DOHH2 (cell line): ENCODE measurements around the gene PSME4.
A peak's percentile ranks its signal among the peaks of the same experiment; 100 is the strongest.

ENCODE experiments used
- H3F3A ChIP-seq: fragments of 200-600 bp; sonication (generic), shearing (Covaris generic); 2 replicates; pipeline ENCODE4 v1.6.0; 2016; ENCODE audit warnings: antibody characterized with exemption, mild to moderate bottlenecking; ENCODE audit not compliant: control insufficient read depth, insufficient read depth
- H3K27ac ChIP-seq: fragments of 200-600 bp; sonication (generic); 2 replicates; pipeline ENCODE4 v1.5.1; 2014; ENCODE audit warnings: low read depth, mild to moderate bottlenecking, low read length, moderate library complexity
- H3K27me3 ChIP-seq: fragments of 200-600 bp; sonication (generic); 2 replicates; pipeline ENCODE4 v1.6.1; 2014; ENCODE audit warnings: mild to moderate bottlenecking, low read length, mixed read lengths; ENCODE audit not compliant: control insufficient read depth
- H3K36me3 ChIP-seq: fragments of 200-600 bp; sonication (generic); 2 replicates; pipeline ENCODE4 v1.6.1; 2014; ENCODE audit warnings: mild to moderate bottlenecking, low read length, moderate library complexity, mixed read lengths; ENCODE audit not compliant: control insufficient read depth
- H3K4me1 ChIP-seq: fragments of 200-600 bp; sonication (generic); 2 replicates; pipeline ENCODE4 v1.6.1; 2014; ENCODE audit warnings: mild to moderate bottlenecking, low read length, mixed read lengths; ENCODE audit not compliant: control insufficient read depth
- H3K4me2 ChIP-seq: fragments of 200-600 bp; sonication (generic); 2 replicates; pipeline ENCODE4 v1.6.0; 2014; ENCODE audit warnings: mild to moderate bottlenecking, low read length, moderate library complexity
- H3K4me3 ChIP-seq: fragments of 200-600 bp; sonication (generic); 2 replicates; pipeline ENCODE4 v1.5.1; 2014; ENCODE audit warnings: mild to moderate bottlenecking, low read length, mixed read lengths
- H3K79me2 ChIP-seq: fragments of 200-600 bp; sonication (generic); 2 replicates; pipeline ENCODE4 v1.6.1; 2014; ENCODE audit warnings: mild to moderate bottlenecking, low read length, mixed read lengths; ENCODE audit not compliant: control insufficient read depth
- H3K9me2 ChIP-seq: fragments of 200-600 bp; sonication (generic); replicated peaks from 2 replicates; pipeline ENCODE4 v1.6.1; 2014; ENCODE audit warnings: mild to moderate bottlenecking, low read length, mixed read lengths; ENCODE audit not compliant: control insufficient read depth
- H3K9me3 ChIP-seq: fragments of 200-600 bp; sonication (generic); 2 replicates; pipeline ENCODE4 v1.6.1; 2014; ENCODE audit warnings: antibody characterized with exemption, low read length, mixed read lengths; ENCODE audit not compliant: control insufficient read depth, insufficient read depth
- H4K20me1 ChIP-seq: fragments of 200-600 bp; sonication (generic); 2 replicates; pipeline ENCODE4 v1.6.0; 2014; ENCODE audit warnings: low read depth, mild to moderate bottlenecking, antibody characterized with exemption, low read length, moderate library complexity; ENCODE audit not compliant: control insufficient read depth, insufficient read depth
- EZH2phosphoT487 ChIP-seq: fragments of 200-600 bp; sonication (generic); IDR thresholded peaks from 2 replicates; pipeline ENCODE4 v1.6.1; 2017; ENCODE audit warnings: borderline replicate concordance, mild to moderate bottlenecking, antibody characterized with exemption, low read length, moderate library complexity, mixed read lengths
- TF ChIP-seq, protein P1 (sequence below): fragments of 200-600 bp; sonication (generic); IDR thresholded peaks from one replicate; pipeline ENCODE4 v1.5.1; 2014; ENCODE audit warnings: antibody characterized with exemption, mild to moderate bottlenecking, low read depth, low read length; ENCODE audit not compliant: poor library complexity, severe bottlenecking

The PSME4 gene

GRCh38 chr2:53942280-53942679, 28.5 kb downstream of the PSME4 start:
- Histone ChIP-seq H4K20me1 (no peaks in the 10 kb centered on the region), H3K36me3 (peaks cover 80% of the 10 kb centered on the region), H3K9me2 (no peaks in the 10 kb centered on the region), H3K27me3 (no peaks in the 10 kb centered on the region), H3K27ac (no peak overlapping the region; the same call in 1 of the 2 replicates), H3K9me3 (no peaks in the 10 kb centered on the region), H3K4me3 (no peak overlapping the region), H3F3A (peaks cover 3% of the 10 kb centered on the region), H3K4me2 (peak overlapping the region; percentile 2; the same call in 1 of the 2 replicates), H3K79me2 (peaks cover 32% of the 10 kb centered on the region), H3K4me1 (peaks cover 42% of the 10 kb centered on the region)
- TF ChIP-seq EZH2phosphoT487: no peak
- TF ChIP-seq, protein P1, sequence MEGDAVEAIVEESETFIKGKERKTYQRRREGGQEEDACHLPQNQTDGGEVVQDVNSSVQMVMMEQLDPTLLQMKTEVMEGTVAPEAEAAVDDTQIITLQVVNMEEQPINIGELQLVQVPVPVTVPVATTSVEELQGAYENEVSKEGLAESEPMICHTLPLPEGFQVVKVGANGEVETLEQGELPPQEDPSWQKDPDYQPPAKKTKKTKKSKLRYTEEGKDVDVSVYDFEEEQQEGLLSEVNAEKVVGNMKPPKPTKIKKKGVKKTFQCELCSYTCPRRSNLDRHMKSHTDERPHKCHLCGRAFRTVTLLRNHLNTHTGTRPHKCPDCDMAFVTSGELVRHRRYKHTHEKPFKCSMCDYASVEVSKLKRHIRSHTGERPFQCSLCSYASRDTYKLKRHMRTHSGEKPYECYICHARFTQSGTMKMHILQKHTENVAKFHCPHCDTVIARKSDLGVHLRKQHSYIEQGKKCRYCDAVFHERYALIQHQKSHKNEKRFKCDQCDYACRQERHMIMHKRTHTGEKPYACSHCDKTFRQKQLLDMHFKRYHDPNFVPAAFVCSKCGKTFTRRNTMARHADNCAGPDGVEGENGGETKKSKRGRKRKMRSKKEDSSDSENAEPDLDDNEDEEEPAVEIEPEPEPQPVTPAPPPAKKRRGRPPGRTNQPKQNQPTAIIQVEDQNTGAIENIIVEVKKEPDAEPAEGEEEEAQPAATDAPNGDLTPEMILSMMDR: no peak

DNA sequence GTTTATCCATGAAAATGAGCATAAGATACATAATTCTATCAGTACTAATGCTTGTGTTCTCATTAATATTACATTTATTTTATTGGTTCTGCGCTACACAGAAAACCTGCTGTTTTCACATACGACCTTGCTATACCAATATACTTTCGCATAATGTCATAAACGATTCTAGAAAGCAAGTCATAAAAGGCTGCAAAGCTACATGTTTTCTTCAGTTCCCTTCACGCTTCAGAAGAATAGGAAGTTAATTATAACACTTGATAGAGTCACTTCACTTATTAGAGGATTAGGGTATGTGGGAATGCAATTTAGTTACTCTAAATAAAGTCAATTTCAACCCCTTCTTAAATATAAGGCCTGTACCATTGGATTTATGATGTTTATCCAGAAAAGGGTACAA, 29.0 kb downstream of the PSME4 start:
- Histone ChIP-seq H3K36me3 (peaks cover 81% of the 10 kb centered on the region), H3F3A (peaks cover 3% of the 10 kb centered on the region), H4K20me1 (no peaks in the 10 kb centered on the region), H3K27ac (no peak overlapping the region; the same call in 1 of the 2 replicates), H3K9me3 (no peaks in the 10 kb centered on the region), H3K4me2 (peak overlapping the region; percentile 2; the same call in 1 of the 2 replicates), H3K27me3 (no peaks in the 10 kb centered on the region), H3K4me3 (no peak overlapping the region), H3K9me2 (no peaks in the 10 kb centered on the region), H3K79me2 (peaks cover 28% of the 10 kb centered on the region), H3K4me1 (peaks cover 39% of the 10 kb centered on the region)
- TF ChIP-seq, protein P1: no peak
- no peak for TF ChIP-seq EZH2phosphoT487

GRCh38 chr2:53939656-53940055, 31.1 kb downstream of the PSME4 start:
- Histone ChIP-seq H3K9me2 (no peaks in the 10 kb centered on the region), H3K27me3 (no peaks in the 10 kb centered on the region), H3K36me3 (peaks cover 83% of the 10 kb centered on the region), H4K20me1 (no peaks in the 10 kb centered on the region), H3K9me3 (no peaks in the 10 kb centered on the region), H3K4me1 (peaks cover 23% of the 10 kb centered on the region), H3K79me2 (peaks cover 17% of the 10 kb centered on the region), H3K4me2 (no peak overlapping the region), H3K27ac (no peak overlapping the region), H3K4me3 (no peak overlapping the region), H3F3A (peaks cover 3% of the 10 kb centered on the region)
- TF ChIP-seq, protein P1: no peak
- no peak for TF ChIP-seq EZH2phosphoT487

DNA sequence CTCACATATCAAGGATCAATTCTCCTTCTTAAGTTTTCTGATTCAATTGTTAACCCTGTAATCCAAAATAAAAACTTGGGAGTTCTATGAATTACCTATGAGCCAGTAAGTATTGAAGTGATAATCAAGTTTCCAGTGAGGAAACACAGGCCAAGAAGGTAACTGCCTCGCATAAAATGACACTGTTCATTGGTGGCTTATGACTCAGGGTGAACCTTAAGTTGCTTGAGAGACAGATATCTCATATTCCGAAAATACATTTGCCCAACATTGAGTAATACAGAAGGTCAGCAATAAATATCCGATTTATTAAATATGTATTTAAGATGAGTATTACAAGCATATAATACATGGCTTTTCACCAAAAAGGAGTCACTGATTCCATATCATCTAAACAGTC, 31.9 kb downstream of the PSME4 start:
- no peaks in the 10 kb centered on the region for H3K27me3 ChIP-seq
- no peak overlapping the region for H3K4me3 ChIP-seq
- H3K27ac ChIP-seq: no peak overlapping the region
- no peaks in the 10 kb centered on the region for H3K9me2 ChIP-seq
- H3K4me2 ChIP-seq: no peak overlapping the region
- peaks cover 23% of the 10 kb centered on the region for H3K4me1 ChIP-seq
- no peaks in the 10 kb centered on the region for H3K9me3 ChIP-seq
- H3F3A ChIP-seq: peaks cover 7% of the 10 kb centered on the region
- peaks cover 85% of the 10 kb centered on the region for H3K36me3 ChIP-seq
- no peaks in the 10 kb centered on the region for H4K20me1 ChIP-seq
- TF ChIP-seq EZH2phosphoT487: no peak
- peaks cover 17% of the 10 kb centered on the region for H3K79me2 ChIP-seq
